NCI-H460 (cell line): ENCODE results near the gene CD28. TPM values are rescaled to one million over a fixed set of nuclear protein-coding genes. Genes with fewer than 3 reads are reported as not detected.
"Not testable (repeated sequence)": the region's sequence is repeated elsewhere in the genome, so short reads cannot be mapped to it uniquely, and the experiment has no call there.

ENCODE experiments used
- DNase-seq: peaks from one replicate; pipeline ENCODE4 v3.0.0-alpha.2; 2016; ENCODE audit warnings: low read depth; ENCODE audit errors: extremely low read depth
- small RNA-seq, 2 experiments: library from RNA; depleted of rRNA; stranded (forward); fragments of <200 nt; gene quantifications; one replicate each; pipeline ENCODE3, GENCODE V24; 2014
- total RNA-seq: library from RNA; depleted of rRNA; stranded (reverse); fragments of >200 nt; shearing (Covaris generic); gene quantifications from 2 replicates; pipeline ENCODE4 v1.2.3, GENCODE V29; 2014; rRNA removed

Gene CD28
- total RNA-seq, 1 experiment from 2014 or later, result not detected

GRCh38 chr2:203780231-203780630 is 73.8 kb downstream of the CD28 start:
- no peak for DNase-seq

GRCh38 chr2:203781151-203781550 is 74.7 kb downstream of the CD28 start:
- no peak for DNase-seq

DNA sequence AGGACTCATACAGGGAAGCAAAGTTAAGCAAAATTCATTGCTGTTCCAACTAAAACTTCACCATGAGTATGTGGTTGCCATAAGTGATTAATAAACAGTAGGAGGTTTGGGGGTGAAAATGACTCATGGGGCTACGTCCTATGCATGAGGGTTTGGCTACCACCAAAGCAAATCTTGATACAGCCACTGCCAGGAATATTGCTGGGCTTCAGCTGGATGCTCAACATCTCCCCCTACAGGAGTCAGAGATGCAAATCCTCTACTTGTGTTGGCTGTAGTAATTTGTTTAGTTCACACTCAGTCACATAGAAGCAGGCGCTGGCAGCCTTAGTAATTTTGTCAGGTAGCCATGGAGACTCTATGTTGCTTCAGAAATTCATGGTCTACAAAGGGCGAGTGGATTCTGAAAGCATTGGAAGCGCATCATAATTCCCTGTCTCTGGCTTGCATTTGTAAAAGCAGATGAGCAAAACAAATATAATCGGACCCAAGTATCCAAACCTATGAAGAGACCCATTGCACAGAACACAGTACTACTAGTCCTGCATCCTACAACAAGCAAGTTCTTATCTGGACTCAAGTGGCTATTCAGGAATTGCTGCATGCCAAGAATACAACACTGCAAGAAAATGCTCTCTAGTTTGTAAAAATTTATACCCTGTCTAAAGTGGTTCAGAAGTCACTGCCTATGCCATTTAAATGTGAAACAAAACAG is 76.0 kb downstream of the CD28 start:
- peak; percentile 71 for DNase-seq

DNA sequence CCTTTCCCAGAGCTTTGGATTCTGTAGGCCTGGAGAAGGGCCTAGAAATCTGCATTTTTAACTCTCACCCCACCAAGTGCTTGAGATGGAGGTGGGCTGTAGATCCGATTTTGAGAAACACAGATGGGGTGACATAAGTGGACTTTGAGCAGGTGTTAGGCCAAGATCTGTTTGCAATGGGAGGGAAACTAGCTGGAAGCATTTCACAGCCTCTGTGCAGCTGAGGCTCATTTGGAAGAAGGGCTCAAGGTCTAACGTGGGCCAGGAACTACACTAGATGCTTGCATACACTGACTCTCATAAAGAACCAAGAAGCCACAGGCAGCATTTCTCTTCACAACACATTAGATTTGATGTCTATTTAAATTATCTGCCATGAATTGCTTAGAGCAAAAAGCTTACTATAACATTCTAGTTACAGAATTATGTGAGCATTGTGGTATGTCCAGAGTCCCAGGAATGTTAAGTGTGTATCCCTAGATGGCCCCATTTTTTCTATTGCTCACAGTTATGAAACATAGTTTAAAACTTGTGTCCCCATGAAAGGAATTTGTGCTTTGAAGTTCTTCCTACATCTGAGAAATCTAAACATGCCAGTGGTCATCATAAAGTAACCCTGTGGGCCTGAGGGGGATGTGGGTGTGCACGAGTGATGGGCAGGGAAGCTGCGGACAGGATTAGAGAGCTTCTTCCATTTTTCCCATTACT is 77.2 kb downstream of the CD28 start:
- no peak for DNase-seq

DNA sequence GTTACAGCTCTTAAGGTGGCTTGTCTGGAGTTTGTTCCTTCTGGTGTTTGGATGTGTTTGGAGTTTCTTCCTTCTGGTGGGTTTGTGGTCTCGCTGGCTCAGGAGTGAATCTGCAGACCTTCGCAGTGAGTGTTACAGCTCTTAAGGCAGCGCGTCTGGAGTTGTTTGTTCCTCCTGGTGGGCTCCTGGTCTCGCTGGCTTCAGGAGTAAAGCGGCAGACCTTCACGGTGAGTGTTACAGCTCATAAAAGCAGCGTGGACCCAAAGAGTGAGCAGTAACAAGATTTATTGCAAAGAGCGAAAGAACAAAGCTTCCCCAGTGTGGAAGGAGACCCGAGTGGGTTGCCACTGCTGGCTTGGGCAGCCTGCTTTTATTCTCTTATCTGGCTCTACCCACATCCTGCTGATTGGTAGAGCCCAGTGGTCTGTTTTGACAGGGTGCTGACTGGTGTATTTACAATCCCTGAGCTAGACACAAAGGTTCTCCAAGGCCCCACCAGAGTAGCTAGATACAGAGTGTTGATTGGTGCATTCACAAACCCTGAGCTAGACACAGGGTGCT is 78.4 kb downstream of the CD28 start:
- DNase-seq, result not testable (repeated sequence)

- not testable (repeated sequence) for DNase-seq
Measured at GRCh38 chr2:203785391-203786110, 79.1 kb downstream of the CD28 start.

DNA sequence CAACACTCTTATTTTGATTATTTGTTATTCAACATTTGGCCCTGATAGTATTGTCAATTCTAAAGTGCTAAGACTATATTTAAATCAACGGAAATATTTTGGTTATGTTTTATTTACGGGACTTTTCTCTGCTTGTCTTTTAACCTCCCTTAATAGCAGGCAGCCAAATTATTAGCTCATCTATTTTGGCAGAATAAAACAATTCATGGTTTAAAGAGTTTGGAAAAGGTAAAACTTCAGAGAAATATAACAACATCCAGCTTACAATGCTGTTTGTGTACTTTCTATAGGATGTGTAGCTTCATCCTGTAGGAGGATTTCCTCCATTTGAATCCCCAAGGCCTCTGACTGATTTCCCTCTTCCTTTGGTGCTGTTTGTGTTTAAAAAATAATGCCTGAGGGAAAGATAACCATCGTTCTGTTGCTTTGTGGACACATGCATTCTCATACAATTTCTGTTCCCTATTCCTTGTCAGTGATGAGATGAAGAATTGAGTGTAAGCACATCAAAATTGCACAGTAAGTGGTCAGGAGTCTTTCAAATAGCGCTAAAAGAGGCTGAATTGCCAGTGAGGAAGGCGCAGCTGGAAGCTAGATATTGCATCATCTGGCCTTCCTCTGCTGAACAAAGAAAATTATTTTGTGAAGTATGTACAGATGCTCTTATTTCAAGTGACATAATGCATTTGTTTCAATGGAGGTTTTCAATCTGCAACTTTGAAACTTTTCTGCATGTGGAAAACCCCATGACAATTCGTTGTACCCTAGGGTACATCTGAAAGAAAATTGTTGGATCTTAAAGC is 80.3 kb downstream of the CD28 start:
- DNase-seq, result no peak

GRCh38 chr2:203787979-203788378 is 81.5 kb downstream of the CD28 start:
- no peak for DNase-seq

Small RNA genes lying within 50 kb of the gene (small RNA-seq; reads per million reads assigned to genes)
- 0 reads per million in 2 experiments for gene AC125238.1
- gene RNU6-474P, result 0 reads per million in 2 experiments

Other genes starting within 250 kb of the CD28 start
- gene RAPH1, start 171.3 kb upstream of the CD28 start, total RNA-seq, result 33.6 and 33.8 TPM in 2 replicates
- not detected in 2 replicates for gene CTLA4, start 161.1 kb downstream of the CD28 start, total RNA-seq
- not detected in 2 replicates for gene ICOS, start 230.1 kb downstream of the CD28 start, total RNA-seq